Activated gamma-delta T cell (primary cell): Measurements from ENCODE around the gene BPIFA3.
"Not testable (repeated sequence)": the region's sequence is repeated elsewhere in the genome, so short reads cannot be mapped to it uniquely, and the experiment has no call there.

ENCODE experiments used
- DNase-seq: peaks from one replicate; lab custom pipeline; 2025; lab: John Stamatoyannopoulos, UW
- total RNA-seq, 2 donors: gene quantifications; one replicate each; lab custom pipeline; 2026; lab: John Stamatoyannopoulos, UW

BPIFA3 gene
- 0 reads per million in 2 donors for total RNA-seq

- no peak for DNase-seq
Observed at GRCh38 chr20:33217052-33217451, at the start of gene BPIFA3. BPIFA3 (plus strand) TSS chr20:33217352; CDS start chr20:33217537, 185 bp downstream.

- DNase-seq: no peak
Observed at GRCh38 chr20:33167859-33168258, 49.3 kb upstream of the BPIFA3 start, which contains the start of gene BPIFA2. BPIFA2 (plus strand) TSS chr20:33168159; CDS start chr20:33169146, 987 bp downstream.

- DNase-seq: no peak
Observed at GRCh38 chr20:33169176-33169794, 47.9 kb upstream of the BPIFA3 start.

GRCh38 chr20:33172781-33173180, 44.4 kb upstream of the BPIFA3 start:
- DNase-seq: no peak

GRCh38 chr20:33175123-33175522, 42.0 kb upstream of the BPIFA3 start:
- no peak for DNase-seq

GRCh38 chr20:33176101-33176500, 41.1 kb upstream of the BPIFA3 start:
- DNase-seq: no peak

- DNase-seq: no peak
Observed at GRCh38 chr20:33177866-33178265, 39.3 kb upstream of the BPIFA3 start.

GRCh38 chr20:33178726-33179125, 38.4 kb upstream of the BPIFA3 start:
- no peak for DNase-seq

- DNase-seq: no peak
Observed at GRCh38 chr20:33180169-33180568, 37.0 kb upstream of the BPIFA3 start.

GRCh38 chr20:33181482-33182093, 35.6 kb upstream of the BPIFA3 start:
- DNase-seq: no peak

- DNase-seq: no peak
Observed at GRCh38 chr20:33183312-33183711, 33.8 kb upstream of the BPIFA3 start.

GRCh38 chr20:33185031-33185590, 32.0 kb upstream of the BPIFA3 start:
- not testable (repeated sequence) for DNase-seq

GRCh38 chr20:33187491-33187890, 29.7 kb upstream of the BPIFA3 start:
- DNase-seq: no peak

- DNase-seq: no peak
Observed at GRCh38 chr20:33188421-33188820, 28.7 kb upstream of the BPIFA3 start.

- no peak for DNase-seq
Observed at GRCh38 chr20:33191484-33191883, 25.7 kb upstream of the BPIFA3 start.

GRCh38 chr20:33191955-33192354, 25.2 kb upstream of the BPIFA3 start:
- no peak for DNase-seq

- DNase-seq: no peak
Observed at GRCh38 chr20:33192912-33193501, 24.1 kb upstream of the BPIFA3 start.

- no peak for DNase-seq
Observed at GRCh38 chr20:33199026-33199425, 18.1 kb upstream of the BPIFA3 start.

- DNase-seq: no peak
Observed at GRCh38 chr20:33202451-33202850, 14.7 kb upstream of the BPIFA3 start.

- DNase-seq: no peak
Observed at GRCh38 chr20:33203444-33203843, 13.7 kb upstream of the BPIFA3 start.

- DNase-seq: no peak
Observed at GRCh38 chr20:33209789-33210188, 7.4 kb upstream of the BPIFA3 start.

GRCh38 chr20:33210371-33210770, 6.8 kb upstream of the BPIFA3 start:
- DNase-seq: no peak
